ENCODE results near the gene CYP4F22. TPM values are rescaled to one million over a fixed set of nuclear protein-coding genes. Genes with fewer than 3 reads are reported as not detected.

The CYP4F22 gene
- total RNA-seq, 1 donor, result not detected

DNA sequence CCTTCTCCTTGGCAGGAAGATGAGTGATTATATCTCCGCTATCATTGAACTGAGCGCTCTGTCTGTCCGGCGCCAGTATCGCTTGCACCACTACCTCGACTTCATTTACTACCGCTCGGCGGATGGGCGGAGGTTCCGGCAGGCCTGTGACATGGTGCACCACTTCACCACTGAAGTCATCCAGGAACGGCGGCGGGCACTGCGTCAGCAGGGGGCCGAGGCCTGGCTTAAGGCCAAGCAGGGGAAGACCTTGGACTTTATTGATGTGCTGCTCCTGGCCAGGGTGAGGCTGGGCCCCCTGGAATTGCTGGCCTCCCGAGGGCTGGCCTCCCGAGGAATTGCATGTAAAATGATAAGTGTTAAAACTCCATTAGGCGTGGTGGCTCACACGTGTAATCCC, 32.1 kb downstream of the CYP4F22 start:
- Histone ChIP-seq H3K9me3 (ENCODE audit: low read depth, low read length) (no peaks in the 10 kb centered on the region), H3K36me3 (ENCODE audit: insufficient read depth, low read length) (no peaks in the 10 kb centered on the region), H3K27ac (ENCODE audit: low read depth, low read length) (no peak overlapping the region), H3K79me2 (ENCODE audit: insufficient read depth, low read length) (no peaks in the 10 kb centered on the region), H3K4me3 (ENCODE audit: insufficient read depth, low read length) (no peak overlapping the region), H4K20me1 (ENCODE audit: insufficient read depth, low read length) (no peaks in the 10 kb centered on the region), H3K4me2 (ENCODE audit: insufficient read depth, low read length) (no peak overlapping the region), H3K4me1 (ENCODE audit: insufficient read depth, low read length) (no peaks in the 10 kb centered on the region), H2AFZ (ENCODE audit: low read length) (no peak overlapping the region), H3K27me3 (ENCODE audit: insufficient read depth, low read length) (no peaks in the 10 kb centered on the region)
- no peak for DNase-seq (ENCODE audit: insufficient read length, low spot score, missing footprints)
- no peak for TF ChIP-seq CTCF (IDR thresholded peaks at IDR 0.05; ENCODE audit: extremely low read depth, low read depth, low read length)

- Histone ChIP-seq H3K4me3 (ENCODE audit: insufficient read depth, low read length) (no peak overlapping the region), H3K36me3 (ENCODE audit: insufficient read depth, low read length) (no peaks in the 10 kb centered on the region), H3K4me1 (ENCODE audit: insufficient read depth, low read length) (no peaks in the 10 kb centered on the region), H3K27ac (ENCODE audit: low read depth, low read length) (no peak overlapping the region), H2AFZ (ENCODE audit: low read length) (no peak overlapping the region), H3K27me3 (ENCODE audit: insufficient read depth, low read length) (no peaks in the 10 kb centered on the region), H3K79me2 (ENCODE audit: insufficient read depth, low read length) (no peaks in the 10 kb centered on the region), H4K20me1 (ENCODE audit: insufficient read depth, low read length) (no peaks in the 10 kb centered on the region), H3K4me2 (ENCODE audit: insufficient read depth, low read length) (no peak overlapping the region), H3K9me3 (ENCODE audit: low read depth, low read length) (no peaks in the 10 kb centered on the region)
- DNase-seq (ENCODE audit: insufficient read length, low spot score, missing footprints), result no peak
- no peak for TF ChIP-seq CTCF (IDR thresholded peaks at IDR 0.05; ENCODE audit: extremely low read depth, low read depth, low read length)
Observed at GRCh38 chr19:15544283-15544682, 36.0 kb downstream of the CYP4F22 start.

GRCh38 chr19:15544970-15545369, 36.6 kb downstream of the CYP4F22 start:
- Histone ChIP-seq H3K9me3 (ENCODE audit: low read depth, low read length) (no peaks in the 10 kb centered on the region), H3K27ac (ENCODE audit: low read depth, low read length) (no peak overlapping the region), H3K4me1 (ENCODE audit: insufficient read depth, low read length) (no peaks in the 10 kb centered on the region), H4K20me1 (ENCODE audit: insufficient read depth, low read length) (no peaks in the 10 kb centered on the region), H3K79me2 (ENCODE audit: insufficient read depth, low read length) (no peaks in the 10 kb centered on the region), H2AFZ (ENCODE audit: low read length) (no peak overlapping the region), H3K4me3 (ENCODE audit: insufficient read depth, low read length) (no peak overlapping the region), H3K4me2 (ENCODE audit: insufficient read depth, low read length) (no peak overlapping the region), H3K36me3 (ENCODE audit: insufficient read depth, low read length) (no peaks in the 10 kb centered on the region), H3K27me3 (ENCODE audit: insufficient read depth, low read length) (no peaks in the 10 kb centered on the region)
- no peak for TF ChIP-seq CTCF (IDR thresholded peaks at IDR 0.05; ENCODE audit: extremely low read depth, low read depth, low read length)
- DNase-seq (ENCODE audit: insufficient read length, low spot score, missing footprints), result no peak

DNA sequence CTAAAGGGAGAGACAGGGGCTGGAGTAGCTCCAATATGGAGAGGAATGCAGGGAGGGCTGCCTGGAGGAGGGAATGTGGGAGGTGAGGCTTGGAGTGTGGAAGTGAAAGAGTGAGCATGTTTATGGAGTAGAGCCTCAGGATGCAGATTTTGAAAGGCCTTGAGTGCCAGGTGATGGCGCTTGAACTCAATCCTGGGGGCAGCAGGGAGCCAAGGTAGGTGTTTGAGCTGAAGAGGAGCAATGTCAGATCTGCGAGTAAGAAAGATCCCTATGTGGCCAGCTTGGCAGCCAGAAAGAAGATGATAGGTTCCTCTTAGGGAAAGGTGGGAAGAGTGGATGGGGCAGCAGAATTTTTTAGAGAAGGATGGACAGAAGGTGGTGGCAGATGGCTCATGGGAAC, 40.3 kb downstream of the CYP4F22 start:
- Histone ChIP-seq H3K9me3 (ENCODE audit: low read depth, low read length) (no peaks in the 10 kb centered on the region), H3K4me2 (ENCODE audit: insufficient read depth, low read length) (no peak overlapping the region), H3K27ac (ENCODE audit: low read depth, low read length) (no peak overlapping the region), H3K4me1 (ENCODE audit: insufficient read depth, low read length) (no peaks in the 10 kb centered on the region), H4K20me1 (ENCODE audit: insufficient read depth, low read length) (no peaks in the 10 kb centered on the region), H3K36me3 (ENCODE audit: insufficient read depth, low read length) (no peaks in the 10 kb centered on the region), H2AFZ (ENCODE audit: low read length) (no peak overlapping the region), H3K27me3 (ENCODE audit: insufficient read depth, low read length) (no peaks in the 10 kb centered on the region), H3K79me2 (ENCODE audit: insufficient read depth, low read length) (no peaks in the 10 kb centered on the region), H3K4me3 (ENCODE audit: insufficient read depth, low read length) (no peak overlapping the region)
- no peak for TF ChIP-seq CTCF (IDR thresholded peaks at IDR 0.05; ENCODE audit: extremely low read depth, low read depth, low read length)
- no peak for DNase-seq (ENCODE audit: insufficient read length, low spot score, missing footprints)

Measured in osteoblast (primary cell).